CD4-positive, alpha-beta T cell treated with Interleukin-4 for 4 hours (primary cell): Measurements from ENCODE around the gene ANXA2.

Experiments
- DNase-seq: peaks from one replicate; pipeline ENCODE4 v3.0.0-alpha.2; 2020

ANXA2 gene

GRCh38 chr15:60363903-60364611, 33.7 kb downstream of the ANXA2 start:
- DNase-seq = no peak

GRCh38 chr15:60363087-60363549, 34.7 kb downstream of the ANXA2 start:
- no peak for DNase-seq

- peak; percentile 77 for DNase-seq
Observed at GRCh38 chr15:60362321-60363086, 35.3 kb downstream of the ANXA2 start.

- peak; percentile 55 for DNase-seq
Observed at GRCh38 chr15:60359738-60360137, 38.0 kb downstream of the ANXA2 start.

- no peak for DNase-seq
Observed at GRCh38 chr15:60358935-60359682, 38.7 kb downstream of the ANXA2 start.

GRCh38 chr15:60356832-60357231, 41.0 kb downstream of the ANXA2 start:
- DNase-seq = no peak

GRCh38 chr15:60355148-60355857, 42.5 kb downstream of the ANXA2 start:
- DNase-seq = no peak

- no peak for DNase-seq
Observed at GRCh38 chr15:60353245-60353920, 44.4 kb downstream of the ANXA2 start.

GRCh38 chr15:60352525-60352924, 45.3 kb downstream of the ANXA2 start:
- DNase-seq = no peak

GRCh38 chr15:60351066-60351465, 46.7 kb downstream of the ANXA2 start:
- no peak for DNase-seq

- no peak for DNase-seq
Observed at GRCh38 chr15:60350108-60350507, 47.7 kb downstream of the ANXA2 start.

GRCh38 chr15:60349589-60349988, 48.2 kb downstream of the ANXA2 start:
- no peak for DNase-seq

- DNase-seq = no peak
Observed at GRCh38 chr15:60347480-60348049, 50.2 kb downstream of the ANXA2 start.

- no peak for DNase-seq
Observed at GRCh38 chr15:60346653-60347052, 51.1 kb downstream of the ANXA2 start.

GRCh38 chr15:60346077-60346476, 51.7 kb downstream of the ANXA2 start:
- DNase-seq = no peak

- DNase-seq = no peak
Observed at GRCh38 chr15:60345598-60345997, 52.2 kb downstream of the ANXA2 start.

- no peak for DNase-seq
Observed at GRCh38 chr15:60344987-60345386, 52.8 kb downstream of the ANXA2 start.

GRCh38 chr15:60344461-60344860, 53.3 kb downstream of the ANXA2 start:
- DNase-seq = no peak

- DNase-seq = no peak
Observed at GRCh38 chr15:60343221-60343970, 54.4 kb downstream of the ANXA2 start.

GRCh38 chr15:60340207-60340921, 57.4 kb downstream of the ANXA2 start:
- no peak for DNase-seq

- DNase-seq = no peak
Observed at GRCh38 chr15:60339236-60339635, 58.5 kb downstream of the ANXA2 start.
